K562 (cell line): ENCODE measurements around the gene DEPDC4. TPM values are rescaled to one million over a fixed set of nuclear protein-coding genes. Genes with fewer than 3 reads are reported as not detected.

Experiments
- FOXK2 ChIP-seq, 2 experiments: fragments of 450-650 bp; IDR thresholded peaks in 1 of 2; conservative IDR thresholded peaks in 1 of 2; 2 replicates each; pipeline ENCODE4 v1.6.1; 2016; ENCODE audit warnings: low read depth in 2 of 2, mild to moderate bottlenecking in 1 of 2
- FOXP4 ChIP-seq: sonication (generic); formaldehyde crosslinking; IDR thresholded peaks from 2 replicates; pipeline ENCODE4 v1.8.0; 2022; ENCODE audit warnings: mild to moderate bottlenecking, missing genetic modification reagents, borderline replicate concordance
- KDM4B ChIP-seq, 2 experiments: fragments of 450-650 bp in 1 of 2; sonication (generic) in 1 of 2; IDR thresholded peaks; 2 replicates each; pipeline ENCODE4 v1.6.1; 2016 to 2017; ENCODE audit warnings: borderline replicate concordance in 2 of 2, antibody characterized with exemption in 1 of 2, low read depth in 1 of 2, mild to moderate bottlenecking in 1 of 2
- MNT ChIP-seq, 2 experiments: fragments of 450-650 bp; conservative IDR thresholded peaks; 2 replicates each; pipeline ENCODE4 v1.6.1; 2017; ENCODE audit warnings: mild to moderate bottlenecking in 2 of 2, moderate library complexity in 2 of 2
- NR2C1 ChIP-seq, 2 experiments: fragments of 450-650 bp; IDR thresholded peaks; 2 replicates each; pipeline ENCODE4 v1.6.1; 2017; ENCODE audit warnings: mild to moderate bottlenecking in 2 of 2, antibody characterized with exemption in 1 of 2, inconsistent platforms in 1 of 2, missing compliant biosample characterization in 1 of 2, missing genetic modification characterization in 1 of 2
- NRF1 ChIP-seq, 2 experiments: fragments of 450-650 bp; IDR thresholded peaks in 1 of 2; conservative IDR thresholded peaks in 1 of 2; 2 replicates each; pipeline ENCODE4 v1.6.1; 2014; ENCODE audit warnings: mild to moderate bottlenecking in 2 of 2
- THRB ChIP-seq: fragments of 450-650 bp; formaldehyde crosslinking; conservative IDR thresholded peaks from 2 replicates; pipeline ENCODE4 v1.4.0; 2022; ENCODE audit warnings: mild to moderate bottlenecking, missing genetic modification characterization
- UBTF ChIP-seq, 2 experiments: IDR thresholded peaks; 2 replicates each; pipeline ENCODE4 v1.6.1; 2012; ENCODE audit warnings: improper control_type of control experiment in 2 of 2, low read depth in 2 of 2, low read length in 2 of 2, borderline replicate concordance in 1 of 2
- ZNF274 ChIP-seq: IDR thresholded peaks from 2 replicates; pipeline ENCODE4 v1.6.1; 2011; ENCODE audit warnings: low read depth, mild to moderate bottlenecking, low read length, moderate library complexity, borderline replicate concordance
- ZNF696 ChIP-seq: fragments of 250-450 bp; sonication (Bioruptor Pico); conservative IDR thresholded peaks from 2 replicates; pipeline ENCODE4 v1.4.0; 2020; ENCODE audit warnings: mild to moderate bottlenecking, moderate library complexity
- polyA plus RNA-seq, 8 experiments: library from polyadenylated mRNA; depleted of rRNA in 4 of 8; stranded (reverse) in 5 of 8; unstranded in 3 of 8; fragments of >200 nt; fragmentation: Nextera tagmentation in 2 of 8; fragmentation: Illumina TruSeq in 1 of 8; extraction: Ambion mirVana in 2 of 8; extraction: Trizol in 1 of 8; gene quantifications; 2 replicates each; pipeline versions ENCODE4 v1.2.1 to v1.2.3, GENCODE V29; 2011 to 2014; ENCODE audit warnings: inconsistent platforms in 1 of 8, missing spikeins in 1 of 8
- total RNA-seq, 7 experiments: library from RNA; depleted of rRNA in 6 of 7; stranded (reverse); fragments of >200 nt in 6 of 7; fragmentation: Illumina TruSeq in 2 of 7; extraction: Trizol in 2 of 7; gene quantifications; 2 replicates each; pipeline versions ENCODE4 v1.2.1 to v1.2.3, GENCODE V29; 2011 to 2021; ENCODE audit warnings: low replicate concordance in 1 of 7

Gene DEPDC4
- total and polyA plus RNA-seq, 9 of the 15 experiments (the other 6 are each of a cell fraction or from before 2014, with no cell fraction given): 3.6 to 13.2 (median 7.4) TPM

GRCh38 chr12:100200463-100201181, 66.3 kb downstream of the DEPDC4 start, which contains the start of gene ACTR6 (continued):
- TF ChIP-seq FOXP4 (CRISPR knock-in tag) (no peak), NR2C1 (IDR thresholded peaks at IDR 0.05) (0 out of 2 replicates have a peak, but pooled peaks have one; percentile 24), NR2C1 (tag; IDR thresholded peaks at IDR 0.05) (peak; percentile 57), ZNF274 (no peak), NRF1 (conservative IDR thresholded peaks at IDR 0.05 in 1 of 2, IDR thresholded peaks at IDR 0.05 in 1 of 2) (no peak; a peak in 1 of 4 replicates), UBTF (IDR thresholded peaks at IDR 0.05; ENCODE audit: borderline replicate concordance in 1 of 2, low read depth in 2 of 2, low read length in 2 of 2) (no peak), KDM4B (IDR thresholded peaks at IDR 0.05; ENCODE audit: borderline replicate concordance in 2 of 2, low read depth in 1 of 2) (no peak), THRB (CRISPR knock-in tag) (no peak), MNT (conservative IDR thresholded peaks at IDR 0.05) (peak; percentile 89 to 94), ZNF696 (CRISPR knock-in tag) (no peak), FOXK2 (conservative IDR thresholded peaks at IDR 0.05 in 1 of 2, IDR thresholded peaks at IDR 0.05 in 1 of 2; ENCODE audit: low read depth in 2 of 2) (peak; percentile 91 to 96)
